ENCODE measurements around the gene NTMT1. TPM values are rescaled to one million over a fixed set of nuclear protein-coding genes. Genes with fewer than 3 reads are reported as not detected.

The NTMT1 gene
- total and polyA plus RNA-seq, 10 of the 15 experiments (the other 5 are each of a cell fraction or from before 2014, with no cell fraction given), result 12.8 to 85.4 (median 39.3) TPM

DNA sequence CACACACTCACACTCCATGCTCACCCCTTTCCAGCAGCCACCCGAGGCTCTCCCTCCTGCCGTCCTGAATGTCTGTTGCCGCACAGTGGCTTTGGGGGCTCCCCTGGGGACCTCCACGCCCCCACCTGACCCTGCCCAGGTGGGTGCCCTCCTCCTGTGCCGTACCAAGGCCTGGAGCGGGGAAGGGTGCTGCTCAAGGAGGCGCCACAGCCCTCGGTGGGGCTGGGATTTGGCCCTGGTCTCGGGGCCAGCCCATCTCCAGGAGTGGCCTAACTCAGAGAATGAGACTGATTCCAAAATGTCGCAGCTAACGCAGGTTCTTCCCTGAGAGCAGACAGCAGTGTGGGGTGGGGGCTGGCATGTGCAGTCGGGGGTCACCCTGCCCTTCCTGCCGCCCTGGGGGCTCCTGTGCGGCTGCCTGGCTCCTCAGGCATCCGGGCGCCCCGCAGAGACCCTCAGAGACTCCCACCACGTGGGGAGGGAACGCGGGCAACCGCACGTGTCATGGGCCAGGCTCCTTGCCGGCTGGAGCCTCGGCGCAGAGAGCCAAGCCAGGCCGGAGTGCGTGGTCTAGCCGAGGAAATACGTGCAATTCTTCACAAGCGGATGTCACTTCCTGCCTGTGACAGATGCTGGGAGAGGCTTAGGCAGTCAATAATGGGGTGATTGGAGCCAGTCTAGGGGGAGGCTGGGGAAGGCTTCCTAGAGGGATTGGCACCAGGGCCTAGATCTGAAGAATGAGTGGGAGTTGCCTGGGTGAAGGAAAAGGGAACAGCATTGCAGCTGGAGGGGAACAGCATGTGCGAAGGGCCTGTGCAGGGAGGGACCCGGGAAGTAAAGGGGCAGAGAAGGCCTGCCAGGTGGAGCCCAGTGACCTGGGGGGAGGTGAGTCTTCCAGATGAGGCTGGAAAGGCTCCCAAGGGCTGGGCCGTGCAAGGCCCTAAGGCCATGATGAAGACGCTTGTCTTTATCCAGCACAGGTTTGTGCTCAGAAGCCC lies 49.1 kb upstream of the NTMT1 start:
- H3K4me3 ChIP-seq, result no peak overlapping the region
- no peaks in the 10 kb centered on the region for H3K36me3 ChIP-seq (ENCODE audit: control insufficient read depth in 2 of 2, insufficient read depth in 2 of 2, low read length in 1 of 2)
- ChIA-PET SMC1A (ENCODE audit: uncharacterized antibody, unreplicated experiment) (no interaction called here), RAD21 (ENCODE audit: unreplicated experiment) (no interaction called here), CTCF (no interaction called here), POLR2A (no interaction called here)
- H3K9ac ChIP-seq (ENCODE audit: control insufficient read depth, insufficient read depth, low read length), result no peak overlapping the region
- H3K79me2 ChIP-seq (ENCODE audit: control insufficient read depth, insufficient read depth, low read length), result peaks cover 3% of the 10 kb centered on the region
- no peak overlapping the region for H3K4me2 ChIP-seq (ENCODE audit: control insufficient read depth, insufficient read depth)
- no peaks in the 10 kb centered on the region for H3K27me3 ChIP-seq (replicated peaks in 1 of 2; ENCODE audit: control insufficient read depth in 2 of 2, insufficient read depth in 2 of 2, low read length in 1 of 2)
- WGBS (ENCODE audit: insufficient coverage, insufficient replicate concordance, low lambda C conversion rate, missing lambda C conversion rate), result 75% methylated on average over 34 of the region's 34 CpGs
- H2AFZ ChIP-seq (ENCODE audit: control insufficient read depth, low read depth, low read length), result no peak overlapping the region
- BruUV-seq (replicated peaks), result no TSS peak
- no peaks in the 10 kb centered on the region; the same call in 2 of the 3 replicates for H3K9me3 ChIP-seq (replicated peaks; ENCODE audit: control insufficient read depth, insufficient read depth, low read length)
- no peak overlapping the region for H3K27ac ChIP-seq (ENCODE audit: control insufficient read depth, insufficient read depth)
- no peak for ATAC-seq
- peaks cover 29% of the 10 kb centered on the region for H3K4me1 ChIP-seq (ENCODE audit: control insufficient read depth, insufficient read depth, low read length)
- FAIRE-seq, result no peak
- TF ChIP-seq ZSCAN29 (IDR thresholded peaks at IDR 0.05), result no peak
- TF ChIP-seq MEF2A (IDR thresholded peaks at IDR 0.05; ENCODE audit: insufficient read depth, low read depth, low read length), result no peak
- TF ChIP-seq MEF2B (IDR thresholded peaks at IDR 0.05; ENCODE audit: partially characterized antibody, poor library complexity, severe bottlenecking), result no peak
- TF ChIP-seq, protein P1, sequence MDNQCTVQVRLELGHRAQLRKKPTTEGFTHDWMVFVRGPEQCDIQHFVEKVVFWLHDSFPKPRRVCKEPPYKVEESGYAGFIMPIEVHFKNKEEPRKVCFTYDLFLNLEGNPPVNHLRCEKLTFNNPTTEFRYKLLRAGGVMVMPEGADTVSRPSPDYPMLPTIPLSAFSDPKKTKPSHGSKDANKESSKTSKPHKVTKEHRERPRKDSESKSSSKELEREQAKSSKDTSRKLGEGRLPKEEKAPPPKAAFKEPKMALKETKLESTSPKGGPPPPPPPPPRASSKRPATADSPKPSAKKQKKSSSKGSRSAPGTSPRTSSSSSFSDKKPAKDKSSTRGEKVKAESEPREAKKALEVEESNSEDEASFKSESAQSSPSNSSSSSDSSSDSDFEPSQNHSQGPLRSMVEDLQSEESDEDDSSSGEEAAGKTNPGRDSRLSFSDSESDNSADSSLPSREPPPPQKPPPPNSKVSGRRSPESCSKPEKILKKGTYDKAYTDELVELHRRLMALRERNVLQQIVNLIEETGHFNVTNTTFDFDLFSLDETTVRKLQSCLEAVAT (IDR thresholded peaks at IDR 0.05), result no peak
- TF ChIP-seq RAD21 (IDR thresholded peaks at IDR 0.05; ENCODE audit: insufficient read depth, low read depth, low read length), result no peak
- no peak for TF ChIP-seq NFYB (IDR thresholded peaks at IDR 0.05; ENCODE audit: insufficient read depth, low read depth, low read length)
- TF ChIP-seq EED (IDR thresholded peaks at IDR 0.05; ENCODE audit: low read depth), result no peak
- TF ChIP-seq, protein P2, sequence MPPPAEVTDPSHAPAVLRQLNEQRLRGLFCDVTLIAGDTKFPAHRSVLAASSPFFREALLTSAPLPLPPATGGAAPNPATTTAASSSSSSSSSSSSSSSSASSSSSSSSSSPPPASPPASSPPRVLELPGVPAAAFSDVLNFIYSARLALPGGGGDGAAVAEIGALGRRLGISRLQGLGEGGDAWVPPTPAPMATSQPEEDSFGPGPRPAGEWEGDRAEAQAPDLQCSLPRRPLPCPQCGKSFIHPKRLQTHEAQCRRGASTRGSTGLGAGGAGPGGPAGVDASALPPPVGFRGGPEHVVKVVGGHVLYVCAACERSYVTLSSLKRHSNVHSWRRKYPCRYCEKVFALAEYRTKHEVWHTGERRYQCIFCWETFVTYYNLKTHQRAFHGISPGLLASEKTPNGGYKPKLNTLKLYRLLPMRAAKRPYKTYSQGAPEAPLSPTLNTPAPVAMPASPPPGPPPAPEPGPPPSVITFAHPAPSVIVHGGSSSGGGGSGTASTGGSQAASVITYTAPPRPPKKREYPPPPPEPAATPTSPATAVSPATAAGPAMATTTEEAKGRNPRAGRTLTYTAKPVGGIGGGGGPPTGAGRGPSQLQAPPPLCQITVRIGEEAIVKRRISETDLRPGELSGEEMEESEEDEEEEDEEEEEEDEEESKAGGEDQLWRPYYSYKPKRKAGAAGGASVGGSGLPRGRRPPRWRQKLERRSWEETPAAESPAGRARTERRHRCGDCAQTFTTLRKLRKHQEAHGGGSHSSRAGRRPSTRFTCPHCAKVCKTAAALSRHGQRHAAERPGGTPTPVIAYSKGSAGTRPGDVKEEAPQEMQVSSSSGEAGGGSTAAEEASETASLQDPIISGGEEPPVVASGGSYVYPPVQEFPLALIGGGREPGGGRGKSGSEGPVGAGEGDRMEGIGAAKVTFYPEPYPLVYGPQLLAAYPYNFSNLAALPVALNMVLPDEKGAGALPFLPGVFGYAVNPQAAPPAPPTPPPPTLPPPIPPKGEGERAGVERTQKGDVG (CRISPR knock-in tag; IDR thresholded peaks at IDR 0.05), result no peak
- no peak for TF ChIP-seq DPF2 (IDR thresholded peaks at IDR 0.05)
- no peak for TF ChIP-seq SRF (IDR thresholded peaks at IDR 0.05; ENCODE audit: low read depth in 2 of 2, low read length in 2 of 2)
- TF ChIP-seq BHLHE40 (IDR thresholded peaks at IDR 0.05; ENCODE audit: borderline replicate concordance in 1 of 2, low read depth in 2 of 2, low read length in 1 of 2), result no peak
- TF ChIP-seq STAT3 (IDR thresholded peaks at IDR 0.05; ENCODE audit: low read depth, low read length), result no peak
- TF ChIP-seq ETV6 (conservative IDR thresholded peaks at IDR 0.05 in 1 of 2, IDR thresholded peaks at IDR 0.05 in 1 of 2; ENCODE audit: borderline replicate concordance in 1 of 2, low read depth in 1 of 2), result no peak
- no peak for TF ChIP-seq SMC3 (IDR thresholded peaks at IDR 0.05; ENCODE audit: borderline replicate concordance, low read length)
- TF ChIP-seq NBN (IDR thresholded peaks at IDR 0.05), result no peak
- no peak for TF ChIP-seq CHD1 (IDR thresholded peaks at IDR 0.05; ENCODE audit: low read depth, low read length)
- TF ChIP-seq SMARCA5 (IDR thresholded peaks at IDR 0.05), result no peak
- intact Hi-C loops (cut with micrococcal nuclease; ENCODE audit: unreplicated experiment) (no loop called here), in situ Hi-C loops (cut with MboI) (no loop called here)
- no peaks in the 10 kb centered on the region for H4K20me1 ChIP-seq (ENCODE audit: control insufficient read depth, insufficient read depth)
- DNase-seq (ENCODE audit: low read depth, low spot score), result no peak

Data from GM12878 (cell line).